ENCODE data around the gene COG7. TPM values are rescaled to one million over a fixed set of nuclear protein-coding genes. Genes with fewer than 3 reads are reported as not detected.
A peak's percentile ranks its signal among the peaks of the same experiment; 100 is the strongest.

The COG7 gene
- 10 to 100 TPM; 25.4 to 40.5 (median 32.6) TPM for total RNA-seq
- long read RNA-seq, donor 1, transcript COG7-201 (17 exons, 2,926 nt) = major isoform, 10 of 20 reads
- long read RNA-seq, donor 1, partial matches to known transcripts = 3 of 20 reads
- long read RNA-seq, donor 1, other reads (novel, unspliced or antisense) = 7 of 20 reads
- long read RNA-seq, donor 2, transcript COG7-201 (17 exons, 2,926 nt) = major isoform, 10 of 15 reads
- long read RNA-seq, donor 2, partial matches to known transcripts = 1 of 15 reads
- long read RNA-seq, donor 2, other reads (novel, unspliced or antisense) = 4 of 15 reads

DNA sequence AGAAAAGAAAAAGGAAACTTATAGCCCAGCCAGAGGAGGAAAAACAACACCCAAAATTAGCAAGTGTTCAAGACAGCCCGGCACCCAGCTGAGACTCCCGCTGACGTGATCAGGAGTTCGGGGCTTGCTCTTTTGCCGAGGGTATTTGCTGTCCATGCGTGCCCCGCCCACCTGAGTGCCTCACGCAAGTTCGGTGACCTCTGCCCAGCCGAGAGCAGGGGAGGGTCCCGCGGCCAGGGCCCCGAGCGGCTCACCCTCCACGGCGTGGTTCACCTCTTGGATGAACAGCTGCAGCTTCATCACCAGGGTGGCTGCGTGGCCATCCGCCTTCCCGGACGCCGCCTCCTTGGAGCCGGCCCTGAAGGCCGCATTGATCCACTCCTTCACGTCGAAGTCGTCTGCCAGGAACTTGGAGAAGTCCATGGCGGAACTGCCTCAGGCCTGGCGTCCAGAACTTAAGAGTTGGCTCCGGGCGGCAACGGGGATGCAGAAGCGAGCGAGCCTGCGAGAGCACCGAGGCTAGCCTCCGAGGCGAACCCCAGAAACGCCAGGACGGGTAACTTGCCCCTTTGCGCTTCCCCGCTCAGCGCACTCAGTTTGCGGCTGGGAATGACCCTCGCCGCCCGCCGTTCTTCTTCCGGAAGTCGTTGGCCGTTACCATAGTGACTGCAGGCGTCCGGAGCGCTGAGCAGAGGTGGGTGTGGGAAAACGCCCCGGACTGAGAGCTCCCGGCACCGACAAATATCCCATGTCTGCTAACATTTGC, at the start of gene COG7:
COG7 (minus strand) TSS at position 618 of the 766 bp plus-strand sequence; CDS start at position 423, 195 bp downstream.
- peak within 1 kb of the TSS; percentile 76 for H3K4me3 ChIP-seq
- H3K4me1 ChIP-seq (ENCODE audit: low read depth) = peaks cover 33% of the 10 kb centered on the region
- H3K9me3 ChIP-seq = no peaks in the 10 kb centered on the region
- intact Hi-C loops (cut with DNase I, micrococcal nuclease) = no loop called here
- H3K36me3 ChIP-seq (ENCODE audit: low read depth) = no peaks in the 10 kb centered on the region
- DNase-seq (peak; percentile 89 to 92 (median 90)), ATAC-seq (peak; percentile 92)
- TF ChIP-seq, protein P1, sequence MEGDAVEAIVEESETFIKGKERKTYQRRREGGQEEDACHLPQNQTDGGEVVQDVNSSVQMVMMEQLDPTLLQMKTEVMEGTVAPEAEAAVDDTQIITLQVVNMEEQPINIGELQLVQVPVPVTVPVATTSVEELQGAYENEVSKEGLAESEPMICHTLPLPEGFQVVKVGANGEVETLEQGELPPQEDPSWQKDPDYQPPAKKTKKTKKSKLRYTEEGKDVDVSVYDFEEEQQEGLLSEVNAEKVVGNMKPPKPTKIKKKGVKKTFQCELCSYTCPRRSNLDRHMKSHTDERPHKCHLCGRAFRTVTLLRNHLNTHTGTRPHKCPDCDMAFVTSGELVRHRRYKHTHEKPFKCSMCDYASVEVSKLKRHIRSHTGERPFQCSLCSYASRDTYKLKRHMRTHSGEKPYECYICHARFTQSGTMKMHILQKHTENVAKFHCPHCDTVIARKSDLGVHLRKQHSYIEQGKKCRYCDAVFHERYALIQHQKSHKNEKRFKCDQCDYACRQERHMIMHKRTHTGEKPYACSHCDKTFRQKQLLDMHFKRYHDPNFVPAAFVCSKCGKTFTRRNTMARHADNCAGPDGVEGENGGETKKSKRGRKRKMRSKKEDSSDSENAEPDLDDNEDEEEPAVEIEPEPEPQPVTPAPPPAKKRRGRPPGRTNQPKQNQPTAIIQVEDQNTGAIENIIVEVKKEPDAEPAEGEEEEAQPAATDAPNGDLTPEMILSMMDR (IDR thresholded peaks at IDR 0.05) = no peak

DNA sequence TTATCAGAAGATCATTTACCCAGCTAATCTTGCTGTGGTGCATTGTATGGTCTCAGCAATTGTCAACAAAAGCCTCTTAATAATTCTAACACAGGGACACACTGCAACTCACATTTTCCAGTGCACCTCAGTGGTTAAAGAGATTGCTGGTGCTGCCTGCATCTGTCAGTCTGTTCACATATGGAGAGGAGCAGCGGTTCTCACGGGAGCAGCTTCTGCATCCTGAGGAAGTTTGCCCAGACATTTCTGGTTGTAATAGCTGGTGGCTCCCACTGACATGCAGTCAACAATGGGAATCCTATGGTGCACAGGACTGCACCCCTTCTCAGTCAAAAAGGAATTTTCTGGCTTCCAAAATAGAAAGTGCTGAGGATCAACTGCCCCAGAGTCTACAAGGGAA, 49.5 kb upstream of the COG7 start:
- peaks cover 13% of the 10 kb centered on the region for H3K4me1 ChIP-seq (ENCODE audit: low read depth)
- ATAC-seq (no peak), DNase-seq (no peak)
- no peaks in the 10 kb centered on the region for H3K36me3 ChIP-seq (ENCODE audit: low read depth)
- intact Hi-C loops (cut with DNase I, micrococcal nuclease) = no loop called here
- TF ChIP-seq, protein P1 (IDR thresholded peaks at IDR 0.05) = no peak
- no peaks in the 10 kb centered on the region for H3K9me3 ChIP-seq
- H3K4me3 ChIP-seq = no peak overlapping the region

DNA sequence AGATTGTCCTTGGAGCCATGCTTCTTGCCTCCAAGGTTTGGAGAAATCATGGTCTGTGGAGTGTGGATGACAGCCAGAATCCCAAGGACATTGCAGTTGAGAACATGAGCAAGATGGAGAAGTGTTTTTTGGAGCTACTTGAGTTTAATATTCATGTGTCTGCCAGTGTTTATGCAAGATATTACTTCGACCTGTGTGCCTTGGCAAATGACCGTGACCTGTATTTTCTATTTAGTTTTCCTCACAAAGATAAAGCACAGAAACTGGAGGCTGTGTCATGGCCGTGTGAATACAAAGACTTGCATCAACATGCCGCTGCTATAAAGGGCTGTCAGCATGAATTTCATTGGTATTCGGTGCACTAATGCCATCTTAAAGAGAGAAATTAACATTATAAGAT, 48.3 kb upstream of the COG7 start:
- no peaks in the 10 kb centered on the region for H3K9me3 ChIP-seq
- H3K4me1 ChIP-seq (ENCODE audit: low read depth) = peaks cover 13% of the 10 kb centered on the region
- TF ChIP-seq, protein P1 (IDR thresholded peaks at IDR 0.05) = no peak
- H3K36me3 ChIP-seq (ENCODE audit: low read depth) = no peaks in the 10 kb centered on the region
- no peak for ATAC-seq
- H3K4me3 ChIP-seq = no peak overlapping the region
- DNase-seq = no peak
- intact Hi-C loops (cut with DNase I, micrococcal nuclease) = no loop called here

DNA sequence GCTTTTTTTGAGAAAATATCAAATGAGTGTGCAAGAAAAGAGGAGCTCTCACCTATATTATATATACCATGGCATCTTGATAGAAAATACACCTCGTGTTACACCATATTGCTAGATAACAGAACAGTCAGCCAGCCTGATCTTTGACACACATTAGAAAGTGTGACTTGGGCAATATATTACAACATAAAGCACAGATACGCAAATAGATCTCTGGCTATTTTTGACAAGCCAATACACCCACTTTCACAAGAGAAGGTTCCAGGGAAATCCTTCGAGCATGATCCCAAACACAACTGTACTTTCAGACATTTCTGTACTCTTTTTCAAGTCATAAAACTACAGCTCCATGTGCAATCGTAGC, 47.9 kb upstream of the COG7 start:
- intact Hi-C loops (cut with DNase I, micrococcal nuclease) = no loop called here
- H3K4me3 ChIP-seq = no peak overlapping the region
- TF ChIP-seq, protein P1 (IDR thresholded peaks at IDR 0.05) = no peak
- H3K4me1 ChIP-seq (ENCODE audit: low read depth) = peaks cover 13% of the 10 kb centered on the region
- H3K36me3 ChIP-seq (ENCODE audit: low read depth) = no peaks in the 10 kb centered on the region
- no peak for DNase-seq
- no peaks in the 10 kb centered on the region for H3K9me3 ChIP-seq
- ATAC-seq = peak; percentile 22

DNA sequence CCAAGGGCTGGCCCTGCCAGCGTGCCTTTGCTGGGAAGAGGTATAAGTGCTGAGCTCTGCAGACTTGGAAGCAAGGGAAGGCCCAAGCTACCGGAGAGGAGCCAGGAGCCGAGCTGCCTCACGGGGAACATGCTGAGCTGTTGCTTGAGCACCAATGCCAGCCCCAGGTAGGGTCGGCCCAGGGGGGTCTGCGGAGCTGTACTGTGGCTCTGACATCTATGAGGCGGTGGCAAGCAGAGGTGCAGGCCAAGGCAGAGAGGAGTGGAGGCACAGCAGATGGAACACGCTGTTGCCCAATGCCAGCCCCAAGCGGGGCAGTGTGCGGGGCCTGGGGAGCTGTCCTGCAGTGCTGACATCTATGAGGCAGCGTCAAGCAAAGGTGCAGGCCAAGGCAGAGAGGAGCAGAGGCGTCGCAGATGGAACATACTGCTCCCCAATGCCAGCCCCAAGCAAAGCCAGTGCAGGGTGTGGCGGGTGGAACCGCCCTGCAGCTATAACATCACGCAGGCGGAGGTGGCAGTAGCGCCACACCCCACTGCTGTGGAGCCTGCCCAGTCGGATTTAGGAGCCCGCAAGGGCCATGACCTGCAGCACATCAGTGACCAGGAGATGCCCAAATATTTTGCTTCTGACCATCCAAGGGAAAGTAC, 47.3 kb upstream of the COG7 start:
- TF ChIP-seq, protein P1 (IDR thresholded peaks at IDR 0.05) = no peak
- Histone ChIP-seq H3K4me1 (ENCODE audit: low read depth) (peaks cover 13% of the 10 kb centered on the region), H3K9me3 (no peaks in the 10 kb centered on the region), H3K4me3 (no peak overlapping the region), H3K36me3 (ENCODE audit: low read depth) (no peaks in the 10 kb centered on the region)
- DNase-seq (peak; percentile 72 to 79 (median 74)), ATAC-seq (peak; percentile 93)
- intact Hi-C loops (cut with DNase I, micrococcal nuclease) = no loop called here

Data from mucosa of descending colon (tissue), 3 donors.